BJ (cell line): ENCODE data around the gene LCN10. TPM values are rescaled to one million over a fixed set of nuclear protein-coding genes. Genes with fewer than 3 reads are reported as not detected.

ENCODE experiments used
- CTCF ChIA-PET: fragments of 350-600 bp; formaldehyde crosslinking; extraction: SDS; loops from one replicate; lab custom pipeline; 2021; ENCODE audit warnings: antibody characterized with exemption, inconsistent platforms; lab: Yijun Ruan, JAX
- POLR2A ChIA-PET: fragments of 300-600 bp; sonication (Branson Sonifier 250); formaldehyde crosslinking; extraction: SDS; loops from one replicate; lab custom pipeline; 2021; ENCODE audit warnings: antibody characterized with exemption; lab: Charles Lee
- DNase-seq: peaks from one replicate; pipeline ENCODE4 v3.0.0-alpha.2; 2011; ENCODE audit warnings: low read depth
- H3K27me3 ChIP-seq: 2 replicates; pipeline ENCODE4 v1.6.0; 2011; ENCODE audit warnings: low read length; ENCODE audit not compliant: control insufficient read depth, insufficient read depth
- H3K36me3 ChIP-seq: 2 replicates; pipeline ENCODE4 v1.5.1; 2011; ENCODE audit warnings: low read length; ENCODE audit not compliant: control insufficient read depth, insufficient read depth
- H3K4me3 ChIP-seq: 2 replicates; pipeline ENCODE4 v1.5.1; 2011; ENCODE audit warnings: low read depth, mild to moderate bottlenecking, control low read depth, low read length
- polyA plus RNA-seq: library from polyadenylated mRNA; depleted of rRNA; stranded (reverse); fragments of >200 nt; gene quantifications from 2 replicates; pipeline ENCODE4 v1.2.3, GENCODE V29; 2011
- TF ChIP-seq, protein P1 (sequence below): IDR thresholded peaks from 2 replicates; pipeline ENCODE4 v1.5.1; 2011; ENCODE audit warnings: low read depth, mild to moderate bottlenecking, control low read depth, inconsistent platforms, low read length, moderate library complexity; ENCODE audit not compliant: insufficient read depth

Gene LCN10
- polyA plus RNA-seq, 1 experiment = not detected

DNA sequence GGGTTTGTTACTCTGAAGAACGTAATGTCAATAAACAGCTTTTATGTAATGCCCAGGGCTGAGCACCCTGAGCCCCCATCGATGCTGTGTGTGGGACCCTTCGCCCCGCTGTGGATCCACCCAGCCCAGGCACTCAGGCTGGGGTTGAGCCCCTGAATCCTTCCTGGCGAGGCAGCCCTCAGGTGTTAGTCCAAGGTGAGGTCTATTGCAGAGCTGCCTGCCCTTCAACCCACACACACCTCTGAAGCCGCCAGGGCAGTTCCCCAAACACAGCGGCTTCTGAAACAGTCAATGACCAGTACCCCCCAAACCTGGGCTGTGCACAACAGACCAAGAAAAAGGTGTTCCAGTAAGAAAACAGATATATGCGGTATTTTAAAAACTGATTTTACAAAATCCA, 18.8 kb downstream of the LCN10 start:
- H3K36me3 ChIP-seq = peaks cover 42% of the 10 kb centered on the region
- ChIA-PET POLR2A (no interaction called here), CTCF (no interaction called here)
- TF ChIP-seq, protein P1, sequence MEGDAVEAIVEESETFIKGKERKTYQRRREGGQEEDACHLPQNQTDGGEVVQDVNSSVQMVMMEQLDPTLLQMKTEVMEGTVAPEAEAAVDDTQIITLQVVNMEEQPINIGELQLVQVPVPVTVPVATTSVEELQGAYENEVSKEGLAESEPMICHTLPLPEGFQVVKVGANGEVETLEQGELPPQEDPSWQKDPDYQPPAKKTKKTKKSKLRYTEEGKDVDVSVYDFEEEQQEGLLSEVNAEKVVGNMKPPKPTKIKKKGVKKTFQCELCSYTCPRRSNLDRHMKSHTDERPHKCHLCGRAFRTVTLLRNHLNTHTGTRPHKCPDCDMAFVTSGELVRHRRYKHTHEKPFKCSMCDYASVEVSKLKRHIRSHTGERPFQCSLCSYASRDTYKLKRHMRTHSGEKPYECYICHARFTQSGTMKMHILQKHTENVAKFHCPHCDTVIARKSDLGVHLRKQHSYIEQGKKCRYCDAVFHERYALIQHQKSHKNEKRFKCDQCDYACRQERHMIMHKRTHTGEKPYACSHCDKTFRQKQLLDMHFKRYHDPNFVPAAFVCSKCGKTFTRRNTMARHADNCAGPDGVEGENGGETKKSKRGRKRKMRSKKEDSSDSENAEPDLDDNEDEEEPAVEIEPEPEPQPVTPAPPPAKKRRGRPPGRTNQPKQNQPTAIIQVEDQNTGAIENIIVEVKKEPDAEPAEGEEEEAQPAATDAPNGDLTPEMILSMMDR = no peak
- H3K27me3 ChIP-seq = no peaks in the 10 kb centered on the region
- no peak overlapping the region for H3K4me3 ChIP-seq
- no peak for DNase-seq

GRCh38 chr9:136723362-136723976, 19.3 kb downstream of the LCN10 start:
- ChIA-PET CTCF (no interaction called here), POLR2A (no interaction called here)
- no peak for DNase-seq
- Histone ChIP-seq H3K36me3 (peaks cover 42% of the 10 kb centered on the region), H3K27me3 (no peaks in the 10 kb centered on the region), H3K4me3 (no peak overlapping the region)
- TF ChIP-seq, protein P1 = no peak

GRCh38 chr9:136722969-136723356, 19.8 kb downstream of the LCN10 start:
- POLR2A ChIA-PET = no interaction called here
- no peak for DNase-seq
- CTCF ChIA-PET = interaction anchor here (0.8 kb wide), 1 partner anchor 121 kb away, joined by 3 read pairs; no protein-coding TSS in a partner anchor
- TF ChIP-seq, protein P1 = no peak
- H3K4me3 ChIP-seq = no peak overlapping the region
- peaks cover 42% of the 10 kb centered on the region for H3K36me3 ChIP-seq
- H3K27me3 ChIP-seq = no peaks in the 10 kb centered on the region

- TF ChIP-seq, protein P1 = no peak
- ChIA-PET CTCF (interaction anchor here (0.8 kb wide), 1 partner anchor 122 kb away, joined by 3 read pairs; no protein-coding TSS in a partner anchor), POLR2A (interaction anchor here (0.6 kb wide), 1 partner anchor 342 kb away, joined by 4 read pairs; no protein-coding TSS in a partner anchor)
- no peak overlapping the region for H3K4me3 ChIP-seq
- no peak for DNase-seq
- H3K27me3 ChIP-seq = no peaks in the 10 kb centered on the region
- H3K36me3 ChIP-seq = peaks cover 42% of the 10 kb centered on the region
These were observed 20.4 kb downstream of the LCN10 start for GRCh38 chr9:136722093-136722968.
